Ectodermal cell (in vitro differentiated cells): Measurements from ENCODE around the gene HOOK2.
"Not testable (repeated sequence)": the region's sequence is repeated elsewhere in the genome, so short reads cannot be mapped to it uniquely, and the experiment has no call there.

Experiments used
- H3K27ac ChIP-seq: 2 replicates; pipeline ENCODE4 v1.7.0; 2013; ENCODE audit warnings: mild to moderate bottlenecking, low read depth, low read length; ENCODE audit not compliant: insufficient read depth, poor library complexity, severe bottlenecking
- H3K27me3 ChIP-seq: 2 replicates; pipeline ENCODE4 v1.7.0; 2013; ENCODE audit warnings: mild to moderate bottlenecking, low read length; ENCODE audit not compliant: insufficient read depth, control insufficient read depth, poor library complexity, severe bottlenecking
- H3K36me3 ChIP-seq: one replicate; pipeline ENCODE4 v1.7.0; 2013; ENCODE audit warnings: low read length; ENCODE audit not compliant: control insufficient read depth, insufficient read depth
- H3K4me1 ChIP-seq: one replicate; pipeline ENCODE4 v1.7.0; 2013; ENCODE audit warnings: low read length; ENCODE audit not compliant: control insufficient read depth, insufficient read depth
- H3K4me3 ChIP-seq: 2 replicates; pipeline ENCODE4 v1.7.0; 2013; ENCODE audit warnings: low read depth, low read length, control low read depth; ENCODE audit not compliant: insufficient read depth
- H3K9me3 ChIP-seq: 2 replicates; pipeline ENCODE4 v1.7.0; 2013; ENCODE audit warnings: mild to moderate bottlenecking, low read length, moderate library complexity; ENCODE audit not compliant: control insufficient read depth
- WGBS, 2 experiments: methylation state at CpG; one replicate each; pipeline ENCODE4 v1.1.7; 2013; ENCODE audit warnings: missing lambda C conversion rate in 2 of 2; 5-methylcytosine and 5-hydroxymethylcytosine counted together

HOOK2 gene

GRCh38 chr19:12727745-12728433, 47.5 kb downstream of the HOOK2 start:
- no peak overlapping the region for H3K27ac ChIP-seq
- H3K4me1 ChIP-seq = peaks cover 2% of the 10 kb centered on the region
- no peak overlapping the region for H3K4me3 ChIP-seq
- H3K36me3 ChIP-seq = peaks cover 17% of the 10 kb centered on the region
- no peaks in the 10 kb centered on the region for H3K27me3 ChIP-seq
- 92 to 95% methylated on average over 9 of the region's 9 CpGs for whole genome bisulfite sequencing, 2 experiments
- no peaks in the 10 kb centered on the region for H3K9me3 ChIP-seq

GRCh38 chr19:12726988-12727316, 48.4 kb downstream of the HOOK2 start:
- no peaks in the 10 kb centered on the region for H3K27me3 ChIP-seq
- H3K36me3 ChIP-seq = peaks cover 17% of the 10 kb centered on the region
- H3K4me3 ChIP-seq = no peak overlapping the region
- no peak overlapping the region for H3K27ac ChIP-seq
- 95 to 100% methylated on average over 1 to 2 of the region's 2 CpGs for WGBS, 2 experiments
- no peaks in the 10 kb centered on the region for H3K4me1 ChIP-seq
- no peaks in the 10 kb centered on the region for H3K9me3 ChIP-seq

GRCh38 chr19:12725612-12726011, 49.7 kb downstream of the HOOK2 start:
- H3K36me3 ChIP-seq = peaks cover 11% of the 10 kb centered on the region
- 95 to 97% methylated on average over 10 of the region's 10 CpGs for WGBS, 2 experiments

GRCh38 chr19:12723641-12724426, 51.5 kb downstream of the HOOK2 start, which contains the start of gene TNPO2:
Gene TNPO2, minus strand, starts transcription at chr19:12723932. Its CDS starts 2,955 bp downstream, at chr19:12720977.
- H3K27me3 ChIP-seq = no peaks in the 10 kb centered on the region
- H3K9me3 ChIP-seq = no peaks in the 10 kb centered on the region
- 6 to 8% methylated on average over 28 of the region's 28 CpGs for WGBS, 2 experiments

More at GRCh38 chr19:12725612-12726011, 49.7 kb downstream of the HOOK2 start:
- H3K27me3 ChIP-seq, H3K4me3 ChIP-seq, H3K4me1 ChIP-seq, H3K27ac ChIP-seq, H3K9me3 ChIP-seq: not testable (repeated sequence)

GRCh38 chr19:12723381-12723640, 52.0 kb downstream of the HOOK2 start:
- Histone ChIP-seq H3K9me3 (no peaks in the 10 kb centered on the region), H3K4me3 (peak overlapping the region; percentile 65), H3K4me1 (no peaks in the 10 kb centered on the region), H3K27ac (peak overlapping the region; percentile 85), H3K36me3 (peaks cover 6% of the 10 kb centered on the region), H3K27me3 (no peaks in the 10 kb centered on the region)
- 0 to 1% methylated on average over 7 of the region's 7 CpGs for WGBS, 2 experiments

More at GRCh38 chr19:12723641-12724426, 51.5 kb downstream of the HOOK2 start, which contains the start of gene TNPO2:
- no peaks in the 10 kb centered on the region for H3K4me1 ChIP-seq
- peaks cover under 1% of the 10 kb centered on the region for H3K36me3 ChIP-seq
- H3K27ac ChIP-seq = peak within 1 kb of the TSS; percentile 85
- H3K4me3 ChIP-seq = peak within 1 kb of the TSS; percentile 65

GRCh38 chr19:12722566-12723380, 52.6 kb downstream of the HOOK2 start:
- no peaks in the 10 kb centered on the region for H3K27me3 ChIP-seq
- no peaks in the 10 kb centered on the region for H3K9me3 ChIP-seq
- peak overlapping the region; percentile 86 for H3K27ac ChIP-seq
- H3K4me3 ChIP-seq = peak overlapping the region; percentile 65
- H3K4me1 ChIP-seq = no peaks in the 10 kb centered on the region
- 0% methylated on average over 30 to 32 of the region's 32 CpGs for WGBS, 2 experiments
- H3K36me3 ChIP-seq = peaks cover 8% of the 10 kb centered on the region

GRCh38 chr19:12721656-12722565, 53.4 kb downstream of the HOOK2 start:
- peak overlapping the region; percentile 86 for H3K27ac ChIP-seq
- WGBS, 2 experiments = 1% methylated on average over 63 to 65 of the region's 65 CpGs
- no peaks in the 10 kb centered on the region for H3K4me1 ChIP-seq
- no peaks in the 10 kb centered on the region for H3K9me3 ChIP-seq
- H3K4me3 ChIP-seq = peak overlapping the region; percentile 65
- H3K27me3 ChIP-seq = no peaks in the 10 kb centered on the region
- peaks cover 8% of the 10 kb centered on the region for H3K36me3 ChIP-seq

GRCh38 chr19:12720851-12721655, 54.3 kb downstream of the HOOK2 start:
- H3K27me3 ChIP-seq = no peaks in the 10 kb centered on the region
- no peaks in the 10 kb centered on the region for H3K9me3 ChIP-seq
- H3K36me3 ChIP-seq = peaks cover 15% of the 10 kb centered on the region
- H3K27ac ChIP-seq = peak overlapping the region; percentile 86
- no peaks in the 10 kb centered on the region for H3K4me1 ChIP-seq
- peak overlapping the region; percentile 65 for H3K4me3 ChIP-seq
- WGBS, 2 experiments = 22% methylated on average over 59 of the region's 59 CpGs

GRCh38 chr19:12720296-12720695, 55.1 kb downstream of the HOOK2 start:
- H3K4me1 ChIP-seq = no peaks in the 10 kb centered on the region
- H3K27ac ChIP-seq = no peak overlapping the region
- H3K36me3 ChIP-seq = peaks cover 18% of the 10 kb centered on the region
- peak overlapping the region; percentile 65 for H3K4me3 ChIP-seq
- H3K9me3 ChIP-seq = no peaks in the 10 kb centered on the region
- H3K27me3 ChIP-seq = no peaks in the 10 kb centered on the region
- WGBS, 2 experiments = 93 to 96% methylated on average over 10 of the region's 10 CpGs
